ENCODE data around the gene RTN4RL2. TPM values are rescaled to one million over a fixed set of nuclear protein-coding genes. Genes with fewer than 3 reads are reported as not detected.
"Not testable (repeated sequence)": the region's sequence is repeated elsewhere in the genome, so short reads cannot be mapped to it uniquely, and the experiment has no call there.

Gene RTN4RL2
- total RNA-seq, 1 donor: 0.36 TPM

- Histone ChIP-seq H3K4me2 (ENCODE audit: insufficient read depth, low read length) (no peak overlapping the region), H3K4me3 (ENCODE audit: insufficient read depth, low read length) (no peak overlapping the region), H2AFZ (ENCODE audit: low read length) (no peak overlapping the region), H3K4me1 (ENCODE audit: insufficient read depth, low read length) (no peaks in the 10 kb centered on the region), H3K9me3 (ENCODE audit: low read depth, low read length) (no peaks in the 10 kb centered on the region), H3K27me3 (ENCODE audit: insufficient read depth, low read length) (no peaks in the 10 kb centered on the region), H3K79me2 (ENCODE audit: insufficient read depth, low read length) (no peaks in the 10 kb centered on the region), H3K36me3 (ENCODE audit: insufficient read depth, low read length) (no peaks in the 10 kb centered on the region), H4K20me1 (ENCODE audit: insufficient read depth, low read length) (no peaks in the 10 kb centered on the region), H3K27ac (ENCODE audit: low read depth, low read length) (no peak overlapping the region)
- TF ChIP-seq, protein P1, sequence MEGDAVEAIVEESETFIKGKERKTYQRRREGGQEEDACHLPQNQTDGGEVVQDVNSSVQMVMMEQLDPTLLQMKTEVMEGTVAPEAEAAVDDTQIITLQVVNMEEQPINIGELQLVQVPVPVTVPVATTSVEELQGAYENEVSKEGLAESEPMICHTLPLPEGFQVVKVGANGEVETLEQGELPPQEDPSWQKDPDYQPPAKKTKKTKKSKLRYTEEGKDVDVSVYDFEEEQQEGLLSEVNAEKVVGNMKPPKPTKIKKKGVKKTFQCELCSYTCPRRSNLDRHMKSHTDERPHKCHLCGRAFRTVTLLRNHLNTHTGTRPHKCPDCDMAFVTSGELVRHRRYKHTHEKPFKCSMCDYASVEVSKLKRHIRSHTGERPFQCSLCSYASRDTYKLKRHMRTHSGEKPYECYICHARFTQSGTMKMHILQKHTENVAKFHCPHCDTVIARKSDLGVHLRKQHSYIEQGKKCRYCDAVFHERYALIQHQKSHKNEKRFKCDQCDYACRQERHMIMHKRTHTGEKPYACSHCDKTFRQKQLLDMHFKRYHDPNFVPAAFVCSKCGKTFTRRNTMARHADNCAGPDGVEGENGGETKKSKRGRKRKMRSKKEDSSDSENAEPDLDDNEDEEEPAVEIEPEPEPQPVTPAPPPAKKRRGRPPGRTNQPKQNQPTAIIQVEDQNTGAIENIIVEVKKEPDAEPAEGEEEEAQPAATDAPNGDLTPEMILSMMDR (IDR thresholded peaks at IDR 0.05; ENCODE audit: extremely low read depth, low read depth, low read length): no peak
- no peak for DNase-seq (ENCODE audit: insufficient read length, low spot score, missing footprints)
Observed at GRCh38 chr11:57444362-57445121, 15.8 kb upstream of the RTN4RL2 start.

DNA sequence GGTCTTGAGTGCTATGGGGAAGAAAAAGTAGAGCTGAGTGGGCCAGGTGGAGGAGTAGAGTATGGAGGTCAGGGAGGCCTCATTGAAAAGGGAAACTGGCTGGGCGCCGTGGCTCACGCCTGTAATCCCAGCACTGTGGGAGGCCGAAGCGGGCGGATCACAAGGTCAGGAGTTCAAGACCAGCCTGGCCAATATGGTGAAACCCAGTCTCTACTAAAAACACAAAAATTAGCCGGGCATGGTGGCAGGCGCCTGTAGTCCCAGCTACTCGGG lies 15.3 kb upstream of the RTN4RL2 start:
- not testable (repeated sequence) for H3K79me2 ChIP-seq (ENCODE audit: insufficient read depth, low read length); H2AFZ ChIP-seq (ENCODE audit: low read length); H3K27me3 ChIP-seq (ENCODE audit: insufficient read depth, low read length); H3K27ac ChIP-seq (ENCODE audit: low read depth, low read length); H3K4me2 ChIP-seq (ENCODE audit: insufficient read depth, low read length); DNase-seq (ENCODE audit: insufficient read length, low spot score, missing footprints); H4K20me1 ChIP-seq (ENCODE audit: insufficient read depth, low read length); H3K9me3 ChIP-seq (ENCODE audit: low read depth, low read length); H3K4me1 ChIP-seq (ENCODE audit: insufficient read depth, low read length); H3K36me3 ChIP-seq (ENCODE audit: insufficient read depth, low read length); H3K4me3 ChIP-seq (ENCODE audit: insufficient read depth, low read length)

DNA sequence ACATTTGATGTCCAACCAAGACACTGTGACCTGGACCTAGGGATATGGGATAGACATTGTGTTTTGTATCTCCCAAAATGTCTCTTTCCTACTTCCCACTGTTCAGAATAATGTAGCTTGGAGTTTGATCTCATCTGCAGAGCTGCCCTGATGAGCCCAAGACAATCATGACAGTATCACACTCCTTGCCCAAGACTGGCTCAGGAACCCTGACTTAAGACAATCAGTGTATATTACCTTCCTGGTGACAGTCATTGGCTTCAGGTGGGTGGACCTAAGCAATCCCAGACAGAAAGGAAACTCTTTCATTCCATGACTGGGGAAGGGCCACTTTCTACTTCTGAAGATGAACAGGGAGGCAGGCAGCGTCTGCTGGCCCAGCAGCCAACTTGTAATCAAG lies 14.3 kb upstream of the RTN4RL2 start:
- no peak overlapping the region for H3K27ac ChIP-seq (ENCODE audit: low read depth, low read length)
- no peaks in the 10 kb centered on the region for H3K36me3 ChIP-seq (ENCODE audit: insufficient read depth, low read length)
- H3K27me3 ChIP-seq (ENCODE audit: insufficient read depth, low read length): peaks cover 3% of the 10 kb centered on the region
- TF ChIP-seq, protein P1 (IDR thresholded peaks at IDR 0.05; ENCODE audit: extremely low read depth, low read depth, low read length): no peak
- H4K20me1 ChIP-seq (ENCODE audit: insufficient read depth, low read length): no peaks in the 10 kb centered on the region
- H3K9me3 ChIP-seq (ENCODE audit: low read depth, low read length): no peaks in the 10 kb centered on the region
- no peaks in the 10 kb centered on the region for H3K79me2 ChIP-seq (ENCODE audit: insufficient read depth, low read length)
- no peak overlapping the region for H2AFZ ChIP-seq (ENCODE audit: low read length)
- DNase-seq (ENCODE audit: insufficient read length, low spot score, missing footprints): no peak
- no peak overlapping the region for H3K4me3 ChIP-seq (ENCODE audit: insufficient read depth, low read length)
- no peak overlapping the region for H3K4me2 ChIP-seq (ENCODE audit: insufficient read depth, low read length)
- H3K4me1 ChIP-seq (ENCODE audit: insufficient read depth, low read length): no peaks in the 10 kb centered on the region

DNA sequence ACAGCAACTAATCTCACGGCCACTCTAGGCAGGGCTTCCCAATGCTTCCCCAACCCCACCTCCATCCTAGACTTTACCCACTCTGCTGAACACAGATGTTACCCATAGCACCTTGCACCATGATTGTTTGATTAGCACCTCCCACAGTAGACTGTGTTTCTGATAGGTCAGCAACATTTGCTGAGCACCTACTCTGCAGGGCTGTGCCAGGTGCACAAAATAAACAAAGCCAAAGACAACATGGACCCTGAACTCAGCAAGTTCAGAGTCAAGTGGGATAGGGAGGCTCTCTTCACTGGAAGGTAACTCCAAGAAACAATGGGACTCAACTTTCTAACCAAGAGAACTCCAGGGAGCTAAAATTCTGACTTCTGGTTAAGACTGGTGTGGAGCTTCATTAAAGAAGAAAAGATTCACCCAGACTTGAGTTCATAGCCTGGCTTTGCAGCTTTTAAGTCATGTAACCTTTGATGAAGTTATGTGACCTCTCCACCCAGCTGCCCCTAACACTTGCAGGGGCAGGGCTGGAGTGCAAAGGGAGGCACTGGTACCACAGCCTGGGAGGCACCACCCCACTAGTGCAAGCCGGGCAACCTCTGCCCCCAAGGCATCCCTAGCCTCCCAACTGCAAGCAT lies 6.7 kb upstream of the RTN4RL2 start:
- peak; percentile 57 for DNase-seq (ENCODE audit: insufficient read length, low spot score, missing footprints)
- H3K4me1 ChIP-seq (ENCODE audit: insufficient read depth, low read length): peaks cover 5% of the 10 kb centered on the region

More for the DNA sequence above, 6.7 kb upstream of the RTN4RL2 start:
- peaks cover 26% of the 10 kb centered on the region for H3K27me3 ChIP-seq (ENCODE audit: insufficient read depth, low read length)
- H3K79me2 ChIP-seq (ENCODE audit: insufficient read depth, low read length): no peaks in the 10 kb centered on the region
- H2AFZ ChIP-seq (ENCODE audit: low read length): no peak overlapping the region
- H3K9me3 ChIP-seq (ENCODE audit: low read depth, low read length): no peaks in the 10 kb centered on the region
- no peaks in the 10 kb centered on the region for H4K20me1 ChIP-seq (ENCODE audit: insufficient read depth, low read length)
- no peak overlapping the region for H3K4me3 ChIP-seq (ENCODE audit: insufficient read depth, low read length)
- no peak overlapping the region for H3K27ac ChIP-seq (ENCODE audit: low read depth, low read length)
- no peaks in the 10 kb centered on the region for H3K36me3 ChIP-seq (ENCODE audit: insufficient read depth, low read length)
- no peak overlapping the region for H3K4me2 ChIP-seq (ENCODE audit: insufficient read depth, low read length)
- TF ChIP-seq, protein P1 (IDR thresholded peaks at IDR 0.05; ENCODE audit: extremely low read depth, low read depth, low read length): no peak
